Neuronal stem cell (in vitro differentiated cells): ENCODE results near the gene SLC7A4.
"Not testable (repeated sequence)": the region's sequence is repeated elsewhere in the genome, so short reads cannot be mapped to it uniquely, and the experiment has no call there.

Source experiments
- DNase-seq: peaks from one replicate; pipeline ENCODE4 v3.0.0-alpha.2; 2013; ENCODE audit warnings: low spot score
- H2AFZ ChIP-seq: one replicate; pipeline ENCODE4 v1.6.1; 2013; ENCODE audit warnings: mild to moderate bottlenecking, low read length, inconsistent platforms
- H2AK5ac ChIP-seq: 2 replicates; pipeline ENCODE4 v1.6.1; 2013; ENCODE audit warnings: low read depth, mild to moderate bottlenecking, inconsistent platforms, low read length, moderate library complexity, mixed read lengths
- H2BK120ac ChIP-seq: 2 replicates; pipeline ENCODE4 v1.6.1; 2013; ENCODE audit warnings: low read depth, mild to moderate bottlenecking, inconsistent platforms, low read length, moderate library complexity, mixed read lengths
- H2BK12ac ChIP-seq: one replicate; pipeline ENCODE4 v1.6.1; 2013; ENCODE audit warnings: low read length, inconsistent platforms
- H2BK15ac ChIP-seq: 2 replicates; pipeline ENCODE4 v1.6.1; 2013; ENCODE audit warnings: mild to moderate bottlenecking, low read length, inconsistent platforms, mixed read lengths
- H2BK5ac ChIP-seq: one replicate; pipeline ENCODE4 v1.6.1; 2013; ENCODE audit warnings: inconsistent platforms, mild to moderate bottlenecking, low read length, moderate library complexity
- H3K14ac ChIP-seq: one replicate; pipeline ENCODE4 v1.6.1; 2013; ENCODE audit warnings: low read length, inconsistent platforms
- H3K18ac ChIP-seq: 2 replicates; pipeline ENCODE4 v1.6.1; 2013; ENCODE audit warnings: low read length, inconsistent platforms
- H3K23ac ChIP-seq: 2 replicates; pipeline ENCODE4 v1.6.1; 2013; ENCODE audit warnings: low read depth, mild to moderate bottlenecking, mixed read lengths, low read length, inconsistent platforms; ENCODE audit not compliant: poor library complexity
- H3K27ac ChIP-seq: replicated peaks from 3 replicates; pipeline ENCODE4 v1.5.1; 2013; ENCODE audit warnings: low read length, inconsistent platforms
- H3K27me3 ChIP-seq, 3 experiments: 2 replicates each; pipeline ENCODE4 v1.6.1; 2013; ENCODE audit warnings: low read length in 3 of 3, mild to moderate bottlenecking in 2 of 3, inconsistent platforms in 1 of 3, low read depth in 1 of 3, mixed read lengths in 1 of 3, moderate library complexity in 1 of 3; ENCODE audit not compliant: control insufficient read depth in 3 of 3, insufficient read depth in 3 of 3
- H3K36me3 ChIP-seq, 2 donors: replicated peaks in 1 of 2; 2 replicates each; pipeline ENCODE4 v1.6.1; 2013; ENCODE audit warnings: low read length in 2 of 2; ENCODE audit not compliant: control insufficient read depth in 2 of 2, insufficient read depth in 2 of 2
- H3K4ac ChIP-seq: 2 replicates; pipeline ENCODE4 v1.6.1; 2013; ENCODE audit warnings: inconsistent platforms, mild to moderate bottlenecking, low read length, moderate library complexity
- H3K4me1 ChIP-seq, 2 donors: 1 replicate in 1 of 2; 2 replicates in 1 of 2; pipeline ENCODE4 v1.6.1; 2013; ENCODE audit warnings: low read length in 2 of 2, low read depth in 1 of 2; ENCODE audit not compliant: control insufficient read depth in 2 of 2, insufficient read depth in 1 of 2
- H3K4me2 ChIP-seq: one replicate; pipeline ENCODE4 v1.6.1; 2013; ENCODE audit warnings: mild to moderate bottlenecking, low read length, inconsistent platforms; ENCODE audit not compliant: insufficient read depth, poor library complexity, severe bottlenecking
- H3K4me3 ChIP-seq, 2 donors: 2 replicates each; pipeline ENCODE4 v1.5.1; 2013; ENCODE audit warnings: low read length in 2 of 2, mild to moderate bottlenecking in 2 of 2, inconsistent platforms in 1 of 2, moderate library complexity in 1 of 2
- H3K79me1 ChIP-seq: one replicate; pipeline ENCODE4 v1.6.1; 2013; ENCODE audit warnings: low read depth, mild to moderate bottlenecking, inconsistent platforms, low read length, moderate library complexity
- H3K9ac ChIP-seq: one replicate; pipeline ENCODE4 v1.6.1; 2013; ENCODE audit warnings: mild to moderate bottlenecking, low read depth, low read length, inconsistent platforms; ENCODE audit not compliant: poor library complexity
- H3K9me3 ChIP-seq, 2 donors: replicated peaks in 1 of 2; 2 replicates each; pipeline versions ENCODE3 to v1.6.1; 2013; ENCODE audit warnings: low read length in 2 of 2, mild to moderate bottlenecking in 2 of 2, inconsistent platforms in 1 of 2, low read depth in 1 of 2, mixed read lengths in 1 of 2, moderate library complexity in 1 of 2; ENCODE audit not compliant: control insufficient read depth in 2 of 2, insufficient read depth in 1 of 2
- H4K8ac ChIP-seq: one replicate; pipeline ENCODE4 v1.6.1; 2013; ENCODE audit warnings: low read depth, mild to moderate bottlenecking, inconsistent platforms, low read length, moderate library complexity
- H4K91ac ChIP-seq: one replicate; pipeline ENCODE4 v1.6.1; 2013; ENCODE audit warnings: low read length, low read depth, mild to moderate bottlenecking, inconsistent platforms; ENCODE audit not compliant: poor library complexity
- WGBS, 2 donors: extraction: QIAGEN DNeasy Blood & Tissue Kit; methylation state at CpG; one replicate each; pipeline ENCODE4 v1.1.7; 2013; ENCODE audit warnings: missing lambda C conversion rate in 2 of 2, mixed read lengths in 1 of 2; ENCODE audit not compliant: insufficient read length in 2 of 2, insufficient replicate concordance in 1 of 2; ENCODE audit errors: extremely low coverage in 2 of 2; 5-methylcytosine and 5-hydroxymethylcytosine counted together

Gene SLC7A4

DNA sequence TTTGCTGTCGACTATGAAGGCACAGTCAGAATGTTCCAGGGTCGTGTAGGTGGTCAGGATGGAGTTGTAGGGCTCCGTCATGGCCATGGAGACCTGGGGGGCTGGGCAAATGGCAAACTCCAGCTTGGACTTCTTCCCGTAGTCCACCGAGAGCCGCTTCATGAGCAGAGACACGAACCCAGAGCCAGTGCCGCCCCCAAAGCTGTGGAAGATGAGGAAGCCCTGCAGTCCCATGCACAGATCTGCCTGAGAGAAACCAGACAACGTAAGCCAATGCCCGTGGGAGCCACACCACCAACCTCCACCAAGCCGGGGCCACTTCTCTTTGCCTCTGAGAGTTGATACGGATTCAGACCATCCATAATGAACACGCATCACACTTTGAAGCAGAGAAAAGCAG lies 23.2 kb downstream of the SLC7A4 start:
- H3K18ac ChIP-seq, H3K4me3 ChIP-seq, H2AK5ac ChIP-seq, H3K14ac ChIP-seq, H4K91ac ChIP-seq, H3K4me1 ChIP-seq, H3K79me1 ChIP-seq, H4K8ac ChIP-seq, H2AFZ ChIP-seq, H2BK120ac ChIP-seq, H3K9me3 ChIP-seq, H2BK15ac ChIP-seq, DNase-seq, H3K4me2 ChIP-seq, H2BK12ac ChIP-seq, H3K27me3 ChIP-seq, H3K4ac ChIP-seq, H3K9ac ChIP-seq, H3K27ac ChIP-seq, H2BK5ac ChIP-seq: not testable (repeated sequence)
- H3K36me3 ChIP-seq, result peaks cover 4 to 22% of the 10 kb centered on the region in 2 donors
- WGBS, 2 donors, result no CpG with 5 or more reads among the region's 13 CpGs
- peak overlapping the region; percentile 33 for H3K23ac ChIP-seq

DNA sequence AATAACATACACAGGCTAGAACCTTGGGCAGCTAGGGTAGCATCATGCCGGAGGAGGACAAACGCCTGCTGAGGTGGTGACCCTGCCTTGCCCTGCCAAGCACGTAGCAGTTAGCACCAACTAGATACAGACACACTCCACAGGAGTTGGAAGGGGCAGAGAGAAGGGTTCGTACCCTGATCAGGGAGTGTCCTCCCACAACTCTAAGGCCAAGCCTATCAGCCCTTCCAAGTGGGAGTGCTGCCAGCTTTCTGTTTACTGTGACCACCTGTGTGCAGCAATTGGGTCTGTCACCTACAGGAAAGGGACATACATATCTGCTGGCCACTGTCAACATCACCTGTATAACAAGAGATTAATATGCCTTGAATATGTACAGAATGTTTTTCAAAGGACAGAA lies 28.6 kb downstream of the SLC7A4 start:
- no peak overlapping the region for H2BK15ac ChIP-seq
- no peak overlapping the region for H4K8ac ChIP-seq
- DNase-seq, result no peak
- no peak overlapping the region for H2BK120ac ChIP-seq
- no peak overlapping the region for H2BK12ac ChIP-seq
- H2AFZ ChIP-seq, result no peak overlapping the region
- H3K4me1 ChIP-seq, result peaks cover 17 to 21% of the 10 kb centered on the region in 2 donors
- no peak overlapping the region for H3K14ac ChIP-seq
- H4K91ac ChIP-seq, result no peak overlapping the region
- no peak overlapping the region for H3K18ac ChIP-seq
- H2AK5ac ChIP-seq, result no peak overlapping the region
- no peak overlapping the region for H3K9ac ChIP-seq
- no peak overlapping the region for H3K23ac ChIP-seq
- WGBS, 2 donors, result no CpG with 5 or more reads among the region's 4 CpGs
- no peaks in the 10 kb centered on the region for H3K27me3 ChIP-seq
- H3K27ac ChIP-seq, result peak overlapping the region; percentile 22
- H3K36me3 ChIP-seq, result peaks cover 22 to 40% of the 10 kb centered on the region in 2 donors
- peaks cover 13% of the 10 kb centered on the region for H3K79me1 ChIP-seq
- H3K4me3 ChIP-seq, result peak overlapping the region in 1 of 2 donors; percentile 59
- no peak overlapping the region for H3K4me2 ChIP-seq
- H2BK5ac ChIP-seq, result no peak overlapping the region
- H3K4ac ChIP-seq, result no peak overlapping the region
- H3K9me3 ChIP-seq, result no peaks in the 10 kb centered on the region

- peak within 1 kb of the TSS; percentile 93 for H2BK15ac ChIP-seq
- peak within 1 kb of the TSS; percentile 82 for H4K8ac ChIP-seq
- H3K23ac ChIP-seq, result peak within 1 kb of the TSS; percentile 96
- WGBS, 2 donors, result no CpG with 5 or more reads among the region's 83 CpGs
- peak; percentile 93 for DNase-seq
- no peaks in the 10 kb centered on the region for H3K27me3 ChIP-seq
- peak within 1 kb of the TSS; percentile 98 for H2BK120ac ChIP-seq
- H3K79me1 ChIP-seq, result peaks cover 14% of the 10 kb centered on the region
- H3K4me1 ChIP-seq, result peaks cover 17 to 21% of the 10 kb centered on the region in 2 donors
- H3K36me3 ChIP-seq, result peaks cover 34 to 46% of the 10 kb centered on the region in 2 donors
- H3K27ac ChIP-seq, result peak within 1 kb of the TSS; percentile 94
- H3K14ac ChIP-seq, result peak within 1 kb of the TSS; percentile 56
- H2AFZ ChIP-seq, result peak within 1 kb of the TSS; percentile 92
- peak within 1 kb of the TSS; percentile 88 for H2BK5ac ChIP-seq
- peak within 1 kb of the TSS; percentile 90 for H2BK12ac ChIP-seq
- peak within 1 kb of the TSS; percentile 77 for H4K91ac ChIP-seq
- H2AK5ac ChIP-seq, result peak within 1 kb of the TSS; percentile 97
- H3K4ac ChIP-seq, result peak within 1 kb of the TSS; percentile 98
- H3K4me2 ChIP-seq, result peak within 1 kb of the TSS; percentile 95
- peak within 1 kb of the TSS; percentile 71 to 96 for H3K4me3 ChIP-seq
- H3K9ac ChIP-seq, result peak within 1 kb of the TSS; percentile 94
- H3K18ac ChIP-seq, result peak within 1 kb of the TSS; percentile 99
- no peaks in the 10 kb centered on the region for H3K9me3 ChIP-seq
Observed at GRCh38 chr22:21001601-21002325, 30.6 kb downstream of the SLC7A4 start, which contains the start of gene THAP7. Gene THAP7, minus strand, starts transcription at chr22:21002118. Its CDS starts 207 bp downstream, at chr22:21001911.

- Histone ChIP-seq H4K91ac (peak overlapping the region; percentile 77), H2BK5ac (peak overlapping the region; percentile 88), H2BK12ac (peak overlapping the region; percentile 58), H3K36me3 (peaks cover 38 to 50% of the 10 kb centered on the region in 2 donors), H4K8ac (peak overlapping the region; percentile 82), H3K4me1 (peaks cover 15 to 21% of the 10 kb centered on the region in 2 donors), H3K23ac (peak overlapping the region; percentile 96), H3K9me3 (no peaks in the 10 kb centered on the region), H3K4ac (peak overlapping the region; percentile 60), H3K4me3 (peak overlapping the region; percentile 71 to 96), H2AFZ (peak overlapping the region; percentile 92), H3K14ac (no peak overlapping the region), H3K4me2 (peak overlapping the region; percentile 95), H3K79me1 (peaks cover 15% of the 10 kb centered on the region), H3K27ac (peak overlapping the region; percentile 94), H2AK5ac (peak overlapping the region; percentile 97), H3K18ac (peak overlapping the region; percentile 99), H3K9ac (peak overlapping the region; percentile 94), H2BK15ac (peak overlapping the region; percentile 54), H3K27me3 (no peaks in the 10 kb centered on the region), H2BK120ac (peak overlapping the region; percentile 98)
- WGBS, 2 donors, result no CpG with 5 or more reads among the region's 26 CpGs
- no peak for DNase-seq
Observed at GRCh38 chr22:21000987-21001600, 31.3 kb downstream of the SLC7A4 start.
